K562 (cell line): Measurements from ENCODE around the gene C16orf96. TPM values are rescaled to one million over a fixed set of nuclear protein-coding genes. Genes with fewer than 3 reads are reported as not detected.
A peak's percentile ranks its signal among the peaks of the same experiment; 100 is the strongest.

Experiments
- BCOR ChIP-seq: fragments of 450-650 bp; IDR thresholded peaks from 2 replicates; pipeline ENCODE4 v1.6.1; 2016
- E2F8 ChIP-seq: fragments of 450-650 bp; IDR thresholded peaks from 2 replicates; pipeline ENCODE4 v1.7.1; 2018; ENCODE audit warnings: mild to moderate bottlenecking, low read depth; ENCODE audit not compliant: partially characterized antibody
- ESRRA ChIP-seq: fragments of 450-650 bp; IDR thresholded peaks from 2 replicates; pipeline ENCODE4 v1.6.1; 2014; ENCODE audit warnings: low read depth, mild to moderate bottlenecking, moderate library complexity, borderline replicate concordance
- RREB1 ChIP-seq: fragments of 250-450 bp; sonication (Bioruptor Pico); IDR thresholded peaks from 2 replicates; pipeline ENCODE4 v1.4.0; 2020
- ZBTB33 ChIP-seq: sonication (generic); formaldehyde crosslinking; IDR thresholded peaks from 2 replicates; pipeline ENCODE4 v1.8.1; 2023; ENCODE audit warnings: mild to moderate bottlenecking, missing genetic modification reagents
- ZNF124 ChIP-seq: sonication (generic); formaldehyde crosslinking; IDR thresholded peaks from 2 replicates; pipeline ENCODE4 v1.8.1; 2022; ENCODE audit warnings: missing genetic modification reagents
- polyA plus RNA-seq, 8 experiments: library from polyadenylated mRNA; depleted of rRNA in 4 of 8; stranded (reverse) in 5 of 8; unstranded in 3 of 8; fragments of >200 nt; fragmentation: Nextera tagmentation in 2 of 8; fragmentation: Illumina TruSeq in 1 of 8; extraction: Ambion mirVana in 2 of 8; extraction: Trizol in 1 of 8; gene quantifications; 2 replicates each; pipeline versions ENCODE4 v1.2.1 to v1.2.3, GENCODE V29; 2011 to 2014; ENCODE audit warnings: inconsistent platforms in 1 of 8, missing spikeins in 1 of 8
- total RNA-seq, 7 experiments: library from RNA; depleted of rRNA in 6 of 7; stranded (reverse); fragments of >200 nt in 6 of 7; fragmentation: Illumina TruSeq in 2 of 7; extraction: Trizol in 2 of 7; gene quantifications; 2 replicates each; pipeline versions ENCODE4 v1.2.1 to v1.2.3, GENCODE V29; 2011 to 2021; ENCODE audit warnings: low replicate concordance in 1 of 7
- TF ChIP-seq, protein P1 (sequence below), 3 experiments: fragments of 200-800 bp in 1 of 3; sonication (Bioruptor generic) in 1 of 3; sonication (generic) in 1 of 3; formaldehyde crosslinking in 1 of 3; IDR thresholded peaks; 2 replicates each; pipeline versions ENCODE4 v1.6.1 to v1.8.0; 2016 to 2022; ENCODE audit warnings: mild to moderate bottlenecking in 2 of 3, missing compliant biosample characterization in 2 of 3, missing genetic modification characterization in 2 of 3, missing genetic modification reagents in 1 of 3

The C16orf96 gene
- total and polyA plus RNA-seq, 9 of the 15 experiments (the other 6 are each of a cell fraction or from before 2014, with no cell fraction given): not detected

DNA sequence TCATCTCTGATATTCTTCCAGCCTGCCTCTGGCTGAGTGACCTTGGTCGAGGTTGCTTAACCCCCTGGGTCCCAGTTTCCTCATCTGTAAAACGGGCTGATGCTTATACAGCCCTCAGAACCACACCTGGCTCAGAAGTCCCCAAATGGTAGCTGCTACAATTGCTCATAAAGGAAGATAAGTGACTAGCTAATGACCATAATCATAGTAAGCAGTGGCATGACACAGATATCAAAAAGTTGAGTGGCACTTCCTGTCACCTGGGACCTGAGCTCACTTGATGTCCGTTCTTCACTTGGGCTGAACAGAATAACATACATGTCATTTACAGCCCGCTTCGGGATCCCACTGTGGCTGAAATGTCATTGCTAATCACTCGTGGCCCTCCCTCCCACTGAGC, 70.3 kb downstream of the C16orf96 start (continued):
- TF ChIP-seq, protein P1, sequence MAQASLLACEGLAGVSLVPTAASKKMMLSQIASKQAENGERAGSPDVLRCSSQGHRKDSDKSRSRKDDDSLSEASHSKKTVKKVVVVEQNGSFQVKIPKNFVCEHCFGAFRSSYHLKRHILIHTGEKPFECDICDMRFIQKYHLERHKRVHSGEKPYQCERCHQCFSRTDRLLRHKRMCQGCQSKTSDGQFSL (CRISPR knock-in tag; IDR thresholded peaks at IDR 0.05): no peak
- TF ChIP-seq, protein P1 (tag; IDR thresholded peaks at IDR 0.05): no peak
- TF ChIP-seq RREB1: no peak
- TF ChIP-seq E2F8: no peak
- TF ChIP-seq ZNF124: no peak
- TF ChIP-seq BCOR: peak; percentile 39; the same call in 1 of the 2 replicates
- TF ChIP-seq ZBTB33 (CRISPR knock-in tag): no peak
- peak; percentile 64; the same call in 1 of the 2 replicates for TF ChIP-seq ESRRA
